ENCODE data around the gene HHATL. TPM values are rescaled to one million over a fixed set of nuclear protein-coding genes. Genes with fewer than 3 reads are reported as not detected.

The HHATL gene
- total RNA-seq, 1 donor from 2014 or later = not detected

- Histone ChIP-seq H3K9ac (ENCODE audit: low read length) (no peak overlapping the region), H3K36me3 (ENCODE audit: insufficient read depth, low read length) (no peaks in the 10 kb centered on the region), H3K27ac (ENCODE audit: low read depth, low read length) (no peak overlapping the region), H2AFZ (ENCODE audit: low read depth, low read length) (no peak overlapping the region), H3K79me2 (ENCODE audit: insufficient read depth, low read length) (no peaks in the 10 kb centered on the region), H3K27me3 (ENCODE audit: insufficient read depth, low read length) (no peaks in the 10 kb centered on the region), H3K4me3 (ENCODE audit: insufficient read depth, low read depth, low read length) (no peak overlapping the region), H3K4me2 (ENCODE audit: low read length) (no peak overlapping the region), H4K20me1 (ENCODE audit: insufficient read depth, low read length) (peaks cover 36% of the 10 kb centered on the region), H3K9me3 (ENCODE audit: insufficient read depth, low read depth, low read length) (no peaks in the 10 kb centered on the region), H3K4me1 (ENCODE audit: insufficient read depth, low read length) (peaks cover 4% of the 10 kb centered on the region)
- TF ChIP-seq EZH2 (IDR thresholded peaks at IDR 0.05; ENCODE audit: insufficient read depth, low read length) = no peak
- no peak for TF ChIP-seq CTCF (IDR thresholded peaks at IDR 0.05; ENCODE audit: insufficient read depth, low read depth, low read length)
- no peak for DNase-seq (ENCODE audit: low read depth)
- Mint-ChIP-seq H3K27me3 (ENCODE audit: low read depth, unreplicated experiment) (no peaks in the 10 kb centered on the region), H3K9me3 (ENCODE audit: unreplicated experiment) (no peaks in the 10 kb centered on the region), H3K36me3 (ENCODE audit: low read depth, unreplicated experiment) (peaks cover 15% of the 10 kb centered on the region), H3K4me1 (ENCODE audit: low read depth, unreplicated experiment) (peaks cover 8% of the 10 kb centered on the region), H3K4me3 (ENCODE audit: unreplicated experiment) (no peak overlapping the region), H3K27ac (ENCODE audit: unreplicated experiment) (no peak overlapping the region)
- FAIRE-seq = no peak
These were observed 38.8 kb downstream of the HHATL start for GRCh38 chr3:42663581-42664437.

- H3K9ac ChIP-seq (ENCODE audit: low read length) = no peak overlapping the region
- peaks cover 8% of the 10 kb centered on the region for H3K4me1 Mint-ChIP-seq (ENCODE audit: low read depth, unreplicated experiment)
- H3K4me3 Mint-ChIP-seq (ENCODE audit: unreplicated experiment) = no peak overlapping the region
- no peaks in the 10 kb centered on the region for H3K27me3 Mint-ChIP-seq (ENCODE audit: low read depth, unreplicated experiment)
- H3K4me2 ChIP-seq (ENCODE audit: low read length) = no peak overlapping the region
- DNase-seq (ENCODE audit: low read depth) (no peak), FAIRE-seq (no peak)
- TF ChIP-seq CTCF (IDR thresholded peaks at IDR 0.05; ENCODE audit: insufficient read depth, low read depth, low read length) = no peak
- TF ChIP-seq EZH2 (IDR thresholded peaks at IDR 0.05; ENCODE audit: insufficient read depth, low read length) = no peak
- H3K9me3 Mint-ChIP-seq (ENCODE audit: unreplicated experiment) = no peaks in the 10 kb centered on the region
- H3K36me3 Mint-ChIP-seq (ENCODE audit: low read depth, unreplicated experiment) = peaks cover 15% of the 10 kb centered on the region
- H3K4me3 ChIP-seq (ENCODE audit: insufficient read depth, low read depth, low read length) = no peak overlapping the region
- H3K27me3 ChIP-seq (ENCODE audit: insufficient read depth, low read length) = no peaks in the 10 kb centered on the region
- no peaks in the 10 kb centered on the region for H3K9me3 ChIP-seq (ENCODE audit: insufficient read depth, low read depth, low read length)
- peaks cover 37% of the 10 kb centered on the region for H4K20me1 ChIP-seq (ENCODE audit: insufficient read depth, low read length)
- no peak overlapping the region for H3K27ac Mint-ChIP-seq (ENCODE audit: unreplicated experiment)
- H2AFZ ChIP-seq (ENCODE audit: low read depth, low read length) = no peak overlapping the region
- no peak overlapping the region for H3K27ac ChIP-seq (ENCODE audit: low read depth, low read length)
- H3K4me1 ChIP-seq (ENCODE audit: insufficient read depth, low read length) = peaks cover 4% of the 10 kb centered on the region
- no peaks in the 10 kb centered on the region for H3K79me2 ChIP-seq (ENCODE audit: insufficient read depth, low read length)
- no peaks in the 10 kb centered on the region for H3K36me3 ChIP-seq (ENCODE audit: insufficient read depth, low read length)
These were observed 39.6 kb downstream of the HHATL start for GRCh38 chr3:42662813-42663535.
